Stimulated activated CD4-positive, alpha-beta T cell treated with anti-CD3 and anti-CD28 coated beads, Interleukin-15, amount 100 ng/mL, for 48 hours (primary cell): ENCODE measurements around the gene CCT7.
"Not testable (repeated sequence)": the region's sequence is repeated elsewhere in the genome, so short reads cannot be mapped to it uniquely, and the experiment has no call there.

Experiments used
- DNase-seq, 2 donors: peaks; one replicate each; pipeline ENCODE4 v3.0.0-alpha.2; 2020; ENCODE audit warnings: low read depth in 2 of 2

The CCT7 gene

GRCh38 chr2:73233932-73234832 is at the start of gene CCT7:
CCT7 (plus strand) TSS chr2:73234308; CDS start chr2:73234379, 71 bp downstream.
- peak; percentile 79 to 81 for DNase-seq

DNA sequence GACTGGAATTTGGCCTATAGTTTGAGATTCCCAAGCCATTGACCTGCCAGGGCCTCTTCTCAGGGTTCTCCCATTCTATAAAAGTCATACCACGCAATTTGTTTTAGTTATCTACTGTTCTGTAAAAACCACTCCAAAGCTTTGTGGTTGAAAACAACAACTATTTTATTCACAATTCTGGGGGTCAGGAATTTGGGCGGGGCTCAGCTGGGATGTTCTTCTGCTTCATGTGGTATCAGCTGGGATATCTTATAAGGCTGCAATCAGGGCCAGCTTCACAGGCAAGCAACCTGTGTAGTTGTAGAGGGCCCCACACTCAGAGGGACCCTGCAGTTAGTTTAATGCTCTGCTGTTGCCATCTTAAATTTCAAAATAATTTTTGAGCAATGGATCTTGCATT is 48.1 kb upstream of the CCT7 start:
- DNase-seq: no peak

DNA sequence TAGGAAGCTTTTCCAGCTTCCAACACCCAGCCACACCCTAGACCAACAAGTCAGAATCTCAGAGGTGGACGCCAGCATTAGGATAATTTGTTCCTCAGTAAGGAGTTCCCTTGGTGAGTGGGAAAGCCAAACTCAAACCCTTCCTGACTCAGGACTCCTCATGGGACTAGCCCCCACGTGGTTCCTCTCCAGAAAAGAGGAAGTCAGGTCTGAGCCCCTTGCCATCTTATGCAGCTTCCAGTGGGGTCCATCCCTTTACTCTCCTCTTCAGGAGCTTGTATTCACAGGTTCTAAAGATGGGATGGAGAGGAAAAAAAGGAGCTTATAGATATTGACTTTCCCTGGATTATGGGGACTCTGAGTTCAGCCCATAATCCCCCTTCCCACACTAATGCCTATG is 46.6 kb upstream of the CCT7 start:
- no peak for DNase-seq

DNA sequence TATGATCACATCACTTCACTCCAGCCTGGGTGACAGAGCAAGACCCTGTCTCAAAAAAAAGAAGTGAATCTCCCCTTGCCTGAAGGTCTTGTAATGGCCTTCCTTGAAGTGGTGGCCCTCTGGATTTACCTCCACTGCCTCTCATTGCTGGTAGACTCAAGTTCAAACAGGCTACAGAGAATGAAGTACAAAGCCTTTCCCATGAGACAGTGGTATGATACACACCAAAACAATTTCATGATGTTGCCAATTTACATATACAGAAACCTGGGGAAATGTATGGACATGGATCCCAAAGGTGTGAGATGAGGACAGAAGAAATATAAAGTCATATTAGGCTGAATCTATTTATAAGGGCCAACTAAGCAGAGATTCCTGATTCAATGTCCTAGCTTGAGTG is 36.5 kb upstream of the CCT7 start:
- no peak for DNase-seq

DNA sequence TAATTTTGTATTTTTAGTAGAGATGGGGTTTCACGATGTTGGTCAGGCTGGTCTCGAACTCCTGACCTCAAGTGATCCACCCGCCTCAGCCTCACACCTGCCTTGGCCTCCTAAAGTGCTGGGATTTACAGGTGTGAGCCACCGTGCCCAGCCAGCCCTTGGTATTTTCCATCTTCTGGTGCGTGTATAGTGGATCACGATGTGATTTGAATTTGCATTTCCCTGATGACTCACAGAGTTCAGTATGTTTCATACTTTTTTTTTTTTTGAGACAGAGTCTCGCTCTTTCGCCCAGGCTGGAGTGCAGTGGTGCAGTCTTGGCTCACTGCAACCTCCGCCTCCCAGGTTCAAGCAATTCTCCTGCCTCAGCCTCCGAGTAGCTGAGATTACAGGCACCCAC is 33.8 kb upstream of the CCT7 start:
- not testable (repeated sequence) for DNase-seq

- DNase-seq: no peak
Observed at GRCh38 chr2:73202156-73203054, 31.7 kb upstream of the CCT7 start, which contains the start of gene NOTO. NOTO (plus strand) TSS chr2:73202574; CDS start chr2:73202667, 93 bp downstream.

- no peak for DNase-seq
Observed at GRCh38 chr2:73203055-73203681, 30.9 kb upstream of the CCT7 start.

- no peak for DNase-seq
Observed at GRCh38 chr2:73205611-73206010, 28.5 kb upstream of the CCT7 start.

- no peak for DNase-seq
Observed at GRCh38 chr2:73208258-73208657, 25.9 kb upstream of the CCT7 start.

- no peak for DNase-seq
Observed at GRCh38 chr2:73210019-73210418, 24.1 kb upstream of the CCT7 start.

DNA sequence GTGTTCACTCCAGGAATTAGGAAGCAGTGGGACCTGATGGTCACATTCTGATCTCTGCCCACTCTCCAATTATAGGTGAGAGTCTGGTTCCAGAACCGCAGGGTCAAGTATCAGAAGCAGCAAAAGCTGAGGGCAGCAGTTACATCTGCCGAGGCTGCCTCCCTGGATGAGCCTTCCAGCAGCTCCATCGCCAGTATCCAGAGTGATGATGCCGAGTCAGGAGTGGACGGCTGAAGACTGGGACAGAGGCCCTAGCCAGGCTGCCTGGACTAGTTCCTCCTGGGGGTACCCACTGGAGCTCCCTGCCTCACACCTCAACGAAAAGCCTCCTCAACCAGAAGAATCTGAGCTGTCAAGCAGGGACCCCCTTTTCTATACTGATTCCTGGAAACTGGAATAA is 23.4 kb upstream of the CCT7 start:
- no peak for DNase-seq

DNA sequence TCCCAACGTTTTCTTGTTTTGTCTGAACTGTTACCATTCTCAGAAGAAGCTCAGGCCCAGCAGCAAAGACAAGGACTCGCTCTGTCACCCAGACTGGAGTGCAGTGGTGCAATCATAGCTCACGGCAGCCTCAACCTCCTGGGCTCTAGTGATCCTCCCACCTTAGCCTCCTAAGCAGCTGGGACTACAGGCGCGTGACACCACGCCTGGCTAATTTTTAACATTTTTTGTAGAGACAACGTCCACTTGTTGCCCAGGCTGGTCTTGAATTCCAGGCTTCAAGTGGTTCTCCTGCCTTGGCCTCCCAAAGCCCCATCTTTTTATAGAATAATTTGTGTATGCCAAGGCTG is 22.0 kb upstream of the CCT7 start:
- DNase-seq: no peak

- peak; percentile 62 to 71 for DNase-seq
Observed at GRCh38 chr2:73212448-73213176, 21.5 kb upstream of the CCT7 start.

DNA sequence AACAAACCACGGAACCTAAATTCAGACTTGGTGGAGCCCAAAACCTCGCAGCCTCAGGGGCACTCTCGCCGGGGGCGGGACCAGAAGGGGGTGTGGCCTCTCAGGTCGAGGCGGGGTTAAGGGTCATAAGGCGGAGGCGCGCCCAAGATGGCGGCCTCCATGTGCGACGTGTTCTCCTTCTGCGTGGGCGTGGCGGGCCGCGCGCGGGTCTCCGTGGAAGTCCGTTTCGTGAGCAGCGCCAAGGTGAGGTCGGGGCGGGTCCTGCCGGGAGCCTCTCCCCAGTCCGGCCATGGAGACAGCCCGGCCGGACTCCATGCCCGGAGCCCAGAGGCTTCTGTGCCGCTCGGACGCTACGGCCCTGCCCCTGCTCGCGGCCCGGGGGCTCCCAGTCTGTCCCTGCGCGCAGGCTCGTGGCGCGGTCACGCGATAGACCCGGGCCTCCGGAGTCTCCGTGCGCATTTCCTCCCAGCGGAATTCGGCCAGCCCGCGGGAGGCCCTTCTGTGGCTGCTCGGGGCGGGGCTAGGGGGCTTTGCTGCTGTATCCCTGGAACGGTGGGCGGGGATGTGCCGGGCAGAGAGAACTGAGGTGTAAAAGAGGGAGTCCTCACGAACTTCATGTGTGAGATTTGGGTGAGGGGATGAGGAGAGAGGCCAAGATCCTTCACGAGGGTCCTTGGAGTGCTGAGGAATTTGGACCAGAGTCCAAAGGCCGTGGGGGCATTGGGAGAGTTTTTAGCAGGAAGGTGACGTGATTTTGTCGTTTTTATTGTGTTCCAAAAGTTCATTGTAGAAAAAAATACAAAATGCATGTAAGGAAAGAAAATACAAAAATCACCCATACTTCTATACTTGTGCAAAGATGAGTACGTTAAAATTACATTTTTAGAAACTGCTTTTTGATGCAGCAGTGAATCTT is 19.7 kb upstream of the CCT7 start, which contains the start of gene SMYD5:
Gene SMYD5 (plus strand): TSS at position 126 of the 916 bp plus-strand sequence. CDS start 22 bp downstream, at position 148.
- DNase-seq: peak; percentile 90

- no peak for DNase-seq
Observed at GRCh38 chr2:73215254-73215653, 18.9 kb upstream of the CCT7 start.

DNA sequence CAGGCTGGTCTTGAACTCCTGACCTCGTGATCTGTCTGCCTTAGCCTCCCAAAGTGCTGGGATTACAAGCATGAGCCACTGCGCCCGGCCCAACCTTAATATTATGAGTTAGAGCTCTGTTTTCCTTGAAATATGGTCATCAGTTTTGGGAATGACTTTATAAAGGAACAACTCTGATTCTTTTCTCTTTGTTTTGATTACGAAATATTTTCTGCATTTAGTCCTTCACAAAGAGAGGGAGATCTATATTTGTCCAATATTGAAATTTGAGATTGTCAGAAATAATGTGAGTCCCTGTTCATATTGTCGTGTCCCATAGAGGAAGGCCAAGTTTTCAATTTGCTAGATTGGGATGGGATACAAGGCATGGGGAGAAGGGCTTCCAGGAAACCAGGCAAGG is 16.9 kb upstream of the CCT7 start:
- no peak for DNase-seq

GRCh38 chr2:73217826-73218225 is 16.3 kb upstream of the CCT7 start:
- DNase-seq: no peak

DNA sequence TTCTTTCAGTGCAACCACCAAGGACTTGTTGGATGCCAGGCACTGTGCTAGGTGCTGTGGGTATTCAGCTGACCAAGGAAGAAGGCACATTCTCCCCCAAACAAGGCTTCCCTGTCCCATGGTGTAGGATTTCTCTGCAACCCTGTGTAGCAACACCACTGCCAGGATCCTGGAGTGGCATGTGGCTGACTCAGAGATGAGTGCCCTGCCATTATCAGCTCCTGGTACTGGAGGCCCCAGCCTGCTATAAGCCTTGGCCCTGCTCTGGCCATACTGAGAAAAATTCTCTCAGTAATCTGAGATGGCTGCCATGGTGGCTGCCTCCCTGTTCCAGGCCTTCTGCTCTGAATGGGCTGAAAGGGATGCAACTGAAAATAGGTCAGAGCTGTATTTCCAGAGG is 15.8 kb upstream of the CCT7 start:
- no peak for DNase-seq

DNA sequence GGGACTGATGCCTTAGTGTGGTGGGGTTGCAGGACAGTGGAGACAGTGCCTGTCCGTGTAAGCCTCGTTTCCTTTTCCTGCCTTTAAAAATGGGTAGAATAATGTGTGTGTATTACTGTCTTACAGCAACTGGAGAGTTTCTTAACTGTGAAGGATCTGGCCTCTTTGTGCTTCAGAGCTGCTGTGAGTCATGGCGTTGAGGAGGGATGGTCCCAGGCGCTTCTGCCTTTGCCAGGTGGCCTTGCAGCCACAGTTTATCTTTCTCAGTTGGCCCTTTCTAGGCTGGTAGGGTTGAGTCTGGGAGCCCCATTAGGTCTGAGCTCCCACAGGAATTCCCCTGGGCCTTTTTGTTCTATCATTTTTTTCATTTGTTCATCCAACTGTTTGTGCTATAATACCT is 10.3 kb upstream of the CCT7 start:
- DNase-seq: no peak
